ENCODE data around the gene PGF.

PGF gene

GRCh38 chr14:74974364-74975058 lies 19.1 kb upstream of the PGF start:
- no peak for DNase-seq (ENCODE audit: low read depth)
- in situ Hi-C loops (cut with HindIII; ENCODE audit: low sequenced_read_pairs): no loop called here
- H3K4me3 ChIP-seq (ENCODE audit: low read depth, low read length): no peak overlapping the region
- TF ChIP-seq CTCF (IDR thresholded peaks at IDR 0.05; ENCODE audit: low read depth, low read length, missing control alignments): no peak

GRCh38 chr14:74973905-74974363 lies 18.5 kb upstream of the PGF start:
- H3K4me3 ChIP-seq (ENCODE audit: low read depth, low read length): no peak overlapping the region
- no peak for TF ChIP-seq CTCF (IDR thresholded peaks at IDR 0.05; ENCODE audit: low read depth, low read length, missing control alignments)
- in situ Hi-C loops (cut with HindIII; ENCODE audit: low sequenced_read_pairs): no loop called here
- DNase-seq (ENCODE audit: low read depth): no peak

- no peak for DNase-seq (ENCODE audit: low read depth)
- TF ChIP-seq CTCF (IDR thresholded peaks at IDR 0.05; ENCODE audit: low read depth, low read length, missing control alignments): no peak
- in situ Hi-C loops (cut with HindIII; ENCODE audit: low sequenced_read_pairs): no loop called here
Measured at GRCh38 chr14:74973003-74973653, 17.7 kb upstream of the PGF start.

GRCh38 chr14:74968811-74969210 lies 13.4 kb upstream of the PGF start:
- in situ Hi-C loops (cut with HindIII; ENCODE audit: low sequenced_read_pairs): no loop called here
- DNase-seq (ENCODE audit: low read depth): no peak
- TF ChIP-seq CTCF (IDR thresholded peaks at IDR 0.05; ENCODE audit: low read depth, low read length, missing control alignments): no peak
- H3K4me3 ChIP-seq (ENCODE audit: low read depth, low read length): no peak overlapping the region

More at GRCh38 chr14:74973003-74973653, 17.7 kb upstream of the PGF start:
- no peak overlapping the region for H3K4me3 ChIP-seq (ENCODE audit: low read depth, low read length)

- TF ChIP-seq CTCF (IDR thresholded peaks at IDR 0.05; ENCODE audit: low read depth, low read length, missing control alignments): no peak
- in situ Hi-C loops (cut with HindIII; ENCODE audit: low sequenced_read_pairs): no loop called here
- DNase-seq (ENCODE audit: low read depth): no peak
- no peak overlapping the region for H3K4me3 ChIP-seq (ENCODE audit: low read depth, low read length)
Measured at GRCh38 chr14:74965486-74966153, 10.2 kb upstream of the PGF start.

GRCh38 chr14:74964787-74965485 lies 9.5 kb upstream of the PGF start:
- in situ Hi-C loops (cut with HindIII; ENCODE audit: low sequenced_read_pairs): loop anchor here (5.0 kb wide), 1 partner anchor 103 kb away; no protein-coding TSS in a partner anchor
- no peak for DNase-seq (ENCODE audit: low read depth)
- no peak overlapping the region for H3K4me3 ChIP-seq (ENCODE audit: low read depth, low read length)
- TF ChIP-seq CTCF (IDR thresholded peaks at IDR 0.05; ENCODE audit: low read depth, low read length, missing control alignments): no peak

Data from astrocyte of the cerebellum (primary cell).